Myocyte (in vitro differentiated cells): ENCODE results near the gene DAZAP1. TPM values are rescaled to one million over a fixed set of nuclear protein-coding genes. Genes with fewer than 3 reads are reported as not detected.
"Not testable (repeated sequence)": the region's sequence is repeated elsewhere in the genome, so short reads cannot be mapped to it uniquely, and the experiment has no call there.

Experiments used
- DNase-seq: peaks from one replicate; pipeline ENCODE4 v3.0.0-alpha.2; 2012; ENCODE audit warnings: low read depth
- total RNA-seq: library from RNA; depleted of rRNA; stranded (reverse); fragments of >200 nt; gene quantifications from 2 replicates; pipeline ENCODE4 v1.2.3, GENCODE V29; 2014

DAZAP1 gene
- total RNA-seq, 1 donor from 2014 or later, result 61.5 TPM

GRCh38 chr19:1471010-1471514 lies 63.7 kb downstream of the DAZAP1 start:
- DNase-seq, result no peak

GRCh38 chr19:1471515-1472160 lies 64.3 kb downstream of the DAZAP1 start:
- no peak for DNase-seq

DNA sequence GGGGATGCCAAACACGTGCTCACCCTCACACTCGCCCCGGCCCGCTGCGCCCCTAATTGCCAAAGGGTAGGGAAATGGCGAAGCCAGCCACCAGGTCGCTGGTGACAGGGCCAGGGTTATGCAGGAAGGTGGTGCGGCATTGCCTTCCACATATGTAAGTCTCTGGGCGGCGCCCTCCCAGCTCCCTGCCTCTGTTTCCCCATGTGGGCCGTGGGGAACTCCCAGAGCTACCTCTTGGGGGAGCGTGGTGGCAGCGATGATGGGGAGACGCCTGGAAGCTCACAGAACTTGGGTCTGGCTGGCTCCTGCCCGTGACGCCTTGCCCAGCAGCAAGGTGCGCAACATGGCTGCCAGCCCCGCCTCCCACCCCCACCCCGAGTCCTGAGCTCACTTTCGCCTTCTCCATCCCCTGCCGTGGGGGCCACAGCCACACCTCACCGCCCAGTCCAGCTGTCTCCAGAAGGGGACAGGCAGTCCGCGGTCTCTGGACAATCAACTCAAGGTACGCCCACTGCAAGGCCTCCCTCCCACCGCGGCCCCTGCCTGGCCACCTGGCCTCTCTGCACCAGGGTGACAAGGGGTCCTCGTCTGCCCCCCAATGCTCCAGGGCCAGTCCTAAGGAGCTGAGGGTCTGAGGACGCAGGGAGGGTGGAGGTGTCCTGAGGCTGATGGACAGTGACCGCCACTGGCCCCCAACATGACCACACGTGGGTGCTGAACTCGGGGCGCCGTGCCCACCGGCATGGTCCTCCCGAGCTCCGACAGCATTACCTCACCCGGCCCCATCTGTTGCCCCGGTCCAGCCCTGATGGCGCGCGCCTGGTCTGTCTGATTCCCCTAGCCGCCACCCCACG lies 65.1 kb downstream of the DAZAP1 start:
- no peak for DNase-seq

DNA sequence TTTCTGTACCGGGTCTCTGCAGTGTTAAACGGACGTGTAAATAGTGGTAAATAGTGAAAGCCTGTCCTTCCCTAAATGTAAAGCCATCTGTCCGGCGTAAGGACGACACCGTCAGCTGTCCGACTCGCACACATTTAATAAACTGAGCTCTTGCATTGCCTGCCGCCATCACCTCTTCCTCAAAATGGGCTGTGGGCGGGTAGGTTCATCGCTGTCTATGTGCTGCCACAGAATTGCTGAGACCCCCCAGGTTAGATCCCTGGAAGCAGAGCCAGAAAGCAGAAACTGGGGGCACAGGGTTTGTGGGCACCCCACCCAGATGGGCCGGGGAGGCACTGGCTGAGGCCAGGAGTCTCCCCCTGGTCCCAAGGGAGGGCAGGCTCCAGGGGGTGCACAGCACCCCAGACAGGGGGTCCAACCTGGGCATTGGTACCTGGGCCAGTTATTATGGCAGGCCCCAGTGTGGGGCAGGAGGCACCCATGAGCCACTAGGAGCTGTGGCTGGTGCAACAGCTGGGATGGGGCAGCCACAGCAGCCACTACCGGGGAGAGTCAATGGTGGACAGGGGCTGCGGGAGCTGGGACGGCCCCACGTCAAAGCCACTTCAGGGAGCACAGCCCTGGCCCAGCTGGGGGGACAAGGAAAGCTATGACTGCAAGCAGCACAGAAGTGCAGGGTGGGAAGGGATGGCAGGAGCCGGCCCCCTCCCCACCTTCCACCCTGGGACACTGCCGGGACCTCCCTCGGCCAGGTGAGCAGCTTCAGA lies 65.9 kb downstream of the DAZAP1 start:
- DNase-seq, result no peak

GRCh38 chr19:1474011-1474764 lies 66.8 kb downstream of the DAZAP1 start:
- DNase-seq, result peak; percentile 44

DNA sequence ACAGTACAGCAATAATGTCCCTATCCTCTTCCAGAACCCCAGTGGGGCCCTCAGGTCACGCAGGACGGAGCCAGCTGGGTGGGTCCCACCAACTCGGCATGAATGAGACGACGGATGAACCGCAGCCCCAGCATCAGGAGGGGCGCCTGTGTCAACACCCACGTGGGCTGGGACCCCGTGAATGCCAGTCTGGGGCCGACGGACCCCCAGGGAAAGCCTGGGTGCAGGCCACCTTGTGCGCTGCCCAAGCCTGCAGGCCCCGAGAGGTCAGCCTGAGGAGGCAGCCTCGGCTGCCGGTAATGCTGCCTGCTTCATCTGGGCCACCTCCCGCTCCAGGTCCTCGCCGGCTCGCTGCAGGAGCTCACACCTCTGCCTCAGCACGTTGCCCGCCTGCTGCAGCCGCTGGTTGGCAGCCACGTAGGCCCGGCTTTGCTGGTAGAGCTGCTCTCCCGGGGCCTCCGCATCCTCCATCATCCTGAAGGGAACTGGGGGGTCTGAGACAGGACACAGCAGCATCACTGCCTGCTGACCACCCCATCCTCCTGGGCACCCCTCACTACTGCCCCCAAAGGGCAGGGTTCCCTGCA lies 67.5 kb downstream of the DAZAP1 start:
- no peak for DNase-seq

GRCh38 chr19:1475751-1476437 lies 68.5 kb downstream of the DAZAP1 start:
- no peak for DNase-seq

DNA sequence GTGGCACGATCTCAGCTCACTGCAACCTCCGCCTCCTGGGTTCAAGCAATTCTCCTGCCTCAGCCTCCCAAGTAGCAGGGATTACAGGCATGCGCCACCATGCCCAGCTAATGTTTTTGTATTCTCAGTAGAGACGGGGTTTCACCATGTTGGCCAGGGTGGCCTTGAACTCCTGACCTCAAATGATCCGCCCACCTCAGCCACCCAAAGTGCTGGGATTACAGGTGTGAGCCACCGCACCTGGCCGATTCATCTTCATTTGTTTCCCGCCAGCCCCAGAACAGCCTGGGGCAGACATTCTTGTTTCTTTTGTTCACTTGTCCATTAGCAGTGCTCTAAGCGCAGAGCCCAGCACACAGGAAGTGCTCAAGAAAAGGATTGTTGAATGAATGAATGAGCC lies 69.7 kb downstream of the DAZAP1 start:
- DNase-seq, result not testable (repeated sequence)

DNA sequence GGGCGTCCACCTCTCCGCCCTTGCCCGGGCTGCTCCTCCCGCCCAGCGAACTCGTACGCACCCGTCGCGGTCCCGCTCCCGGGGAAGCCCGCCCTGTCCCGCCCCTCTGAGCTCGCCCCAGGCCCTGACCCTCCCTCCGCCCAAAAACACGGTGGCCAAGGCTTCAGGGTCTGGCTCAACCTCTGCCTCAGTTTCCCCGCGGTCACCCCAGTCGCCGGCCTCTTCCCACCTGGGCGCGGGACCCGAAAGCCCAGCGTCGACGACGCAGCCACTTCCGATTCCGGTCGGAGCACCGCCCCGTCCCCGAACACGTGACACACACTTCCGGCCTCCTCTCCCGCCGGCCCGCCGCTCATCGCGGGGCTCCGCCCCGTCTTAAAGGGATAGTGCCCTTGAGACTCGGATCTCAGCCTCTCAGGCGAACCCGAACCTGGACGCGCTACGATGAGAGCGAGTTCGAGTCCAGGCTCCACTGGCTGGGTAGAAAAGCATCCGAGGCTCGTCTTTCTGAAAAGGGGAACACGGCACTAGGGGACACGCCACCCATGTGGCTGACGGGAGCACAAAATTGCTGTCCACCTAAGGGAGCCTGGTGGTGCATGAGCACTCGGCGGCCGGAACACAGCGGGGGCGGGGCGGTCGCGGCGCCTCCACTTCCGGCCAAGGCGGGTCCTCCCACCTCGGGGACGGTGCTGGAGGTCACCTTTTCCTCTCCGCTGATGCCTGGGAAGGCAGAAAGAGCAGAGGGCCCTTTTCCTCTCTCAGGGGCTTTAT lies 71.7 kb downstream of the DAZAP1 start, which contains the start of gene C19orf25:
Gene C19orf25 (minus strand): TSS at position 282 of the 774 bp plus-strand sequence. CDS start 312 bp downstream, outside the sequence.
- DNase-seq, result peak; percentile 93

DNA sequence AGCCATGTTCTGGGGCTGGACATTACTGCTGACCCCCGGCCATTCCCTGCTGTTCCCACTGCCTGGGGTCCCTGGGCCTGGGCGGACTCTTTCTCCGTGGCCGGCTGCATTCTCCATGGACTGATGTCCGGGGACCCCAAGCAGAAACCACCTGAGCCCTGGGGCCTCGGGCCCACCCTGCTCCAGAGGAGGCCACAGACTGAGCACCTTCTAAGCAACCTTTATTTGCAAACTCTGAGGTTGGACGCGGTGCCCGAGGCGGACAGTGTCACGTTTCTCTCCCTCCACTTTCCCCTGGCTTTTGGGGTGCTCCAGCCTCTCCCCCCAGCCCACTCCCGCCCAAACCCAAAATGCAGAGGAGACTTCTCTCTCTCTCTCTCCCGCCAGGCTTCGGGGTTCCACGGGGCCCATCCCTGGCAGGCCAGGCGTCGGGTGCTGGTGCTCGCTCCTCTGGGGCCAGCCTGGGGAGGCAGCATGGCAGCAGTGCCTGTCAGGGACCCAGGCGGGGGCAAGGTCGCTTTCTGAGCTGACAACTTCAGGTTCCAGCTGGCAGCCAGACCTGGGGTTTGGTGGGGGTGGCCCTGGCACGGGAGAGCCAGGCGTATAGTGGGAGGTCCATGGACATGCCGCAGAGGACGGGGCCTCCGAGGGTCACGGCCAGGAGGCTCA lies 74.0 kb downstream of the DAZAP1 start:
- DNase-seq, result no peak

GRCh38 chr19:1481893-1482360 lies 74.5 kb downstream of the DAZAP1 start:
- DNase-seq, result no peak

DNA sequence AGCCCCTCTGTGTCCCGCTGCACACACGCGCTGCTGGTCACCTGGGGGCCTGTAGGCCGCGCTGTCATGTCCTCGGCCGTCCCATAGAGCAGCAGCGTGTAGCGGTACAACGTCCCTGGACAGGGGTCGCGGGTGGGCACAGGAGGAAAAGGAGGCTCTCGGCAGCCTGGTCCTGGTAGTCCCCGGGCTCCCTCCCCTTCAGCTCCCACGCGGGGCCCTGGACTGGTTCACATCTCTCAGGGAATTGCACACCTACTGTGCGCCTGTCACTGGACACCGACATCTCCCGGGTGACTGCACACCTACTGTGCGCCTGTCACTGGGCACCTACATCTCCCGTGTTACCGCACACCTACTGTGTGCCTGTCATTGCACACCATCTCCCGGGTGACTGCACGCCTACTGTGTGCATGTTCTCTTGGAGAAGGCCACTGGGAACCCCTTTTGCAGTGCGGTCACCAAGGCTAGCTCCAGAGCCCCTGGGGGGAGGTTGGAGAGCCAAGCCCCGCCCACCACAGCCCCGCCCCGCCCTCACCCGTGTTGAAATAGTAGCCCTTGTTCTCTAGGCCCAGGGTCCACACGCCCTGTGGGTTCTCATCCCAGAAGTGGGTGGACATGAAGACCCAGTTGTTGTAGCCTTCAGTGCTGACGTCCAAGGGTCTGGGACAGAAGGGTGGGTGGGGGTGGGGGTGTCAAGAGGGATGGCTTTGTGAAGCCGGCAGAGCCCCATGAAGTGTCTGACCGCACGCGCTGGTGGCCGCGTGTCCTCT lies 75.2 kb downstream of the DAZAP1 start:
- no peak for DNase-seq

- DNase-seq, result no peak
These were observed 76.0 kb downstream of the DAZAP1 start for GRCh38 chr19:1483131-1483978.

- no peak for DNase-seq
These were observed 76.6 kb downstream of the DAZAP1 start for GRCh38 chr19:1483979-1484428.
